ENCODE data around the gene PACRG. TPM values are rescaled to one million over a fixed set of nuclear protein-coding genes. Genes with fewer than 3 reads are reported as not detected.

PACRG gene
- total RNA-seq, 2 donors from 2014 or later, result 1.7 TPM; not detected in 1

GRCh38 chr6:163162874-163163213, 435.1 kb downstream of the PACRG start:
- Histone ChIP-seq H3K4me3 (no peak overlapping the region), H3K36me3 (no peaks in the 10 kb centered on the region), H3K27me3 (no peaks in the 10 kb centered on the region), H3K4me1 (no peaks in the 10 kb centered on the region), H3K9me3 (no peaks in the 10 kb centered on the region), H3K9ac (ENCODE audit: low read depth in 2 of 2, low read length in 2 of 2) (no peak overlapping the region), H3K27ac (no peak overlapping the region)
- no peak for DNase-seq
- TF ChIP-seq CTCF (IDR thresholded peaks at IDR 0.05), result no peak
- intact Hi-C loops (cut with DNase I), result no loop called here

GRCh38 chr6:163164175-163164900, 436.6 kb downstream of the PACRG start:
- H3K27ac ChIP-seq, result no peak overlapping the region
- no peaks in the 10 kb centered on the region for H3K36me3 ChIP-seq
- H3K9me3 ChIP-seq, result no peaks in the 10 kb centered on the region
- H3K4me3 ChIP-seq, result no peak overlapping the region
- intact Hi-C loops (cut with DNase I), result no loop called here
- TF ChIP-seq CTCF (IDR thresholded peaks at IDR 0.05), result no peak
- H3K9ac ChIP-seq (ENCODE audit: low read depth in 2 of 2, low read length in 2 of 2), result no peak overlapping the region
- DNase-seq, result no peak
- H3K27me3 ChIP-seq, result no peaks in the 10 kb centered on the region
- no peaks in the 10 kb centered on the region for H3K4me1 ChIP-seq

GRCh38 chr6:163165155-163165910, 437.6 kb downstream of the PACRG start:
- intact Hi-C loops (cut with DNase I), result no loop called here
- H3K9me3 ChIP-seq, result no peaks in the 10 kb centered on the region
- H3K4me1 ChIP-seq, result no peaks in the 10 kb centered on the region
- H3K27me3 ChIP-seq, result no peaks in the 10 kb centered on the region
- no peak for DNase-seq
- H3K4me3 ChIP-seq, result no peak overlapping the region
- no peaks in the 10 kb centered on the region for H3K36me3 ChIP-seq
- H3K27ac ChIP-seq, result no peak overlapping the region
- H3K9ac ChIP-seq (ENCODE audit: low read depth in 2 of 2, low read length in 2 of 2), result no peak overlapping the region
- no peak for TF ChIP-seq CTCF (IDR thresholded peaks at IDR 0.05)

- no peak for TF ChIP-seq CTCF (IDR thresholded peaks at IDR 0.05)
- intact Hi-C loops (cut with DNase I), result no loop called here
- no peaks in the 10 kb centered on the region for H3K9me3 ChIP-seq
- H3K4me3 ChIP-seq, result no peak overlapping the region
- H3K36me3 ChIP-seq, result no peaks in the 10 kb centered on the region
- no peak overlapping the region for H3K9ac ChIP-seq (ENCODE audit: low read depth in 2 of 2, low read length in 2 of 2)
- no peak for DNase-seq
- no peaks in the 10 kb centered on the region for H3K4me1 ChIP-seq
- H3K27ac ChIP-seq, result no peak overlapping the region
- no peaks in the 10 kb centered on the region for H3K27me3 ChIP-seq
These were observed 438.1 kb downstream of the PACRG start for GRCh38 chr6:163165922-163166321.

GRCh38 chr6:163166507-163166906, 438.7 kb downstream of the PACRG start:
- no peak overlapping the region for H3K4me3 ChIP-seq
- no peak overlapping the region for H3K27ac ChIP-seq
- H3K9me3 ChIP-seq, result no peaks in the 10 kb centered on the region
- no peaks in the 10 kb centered on the region for H3K36me3 ChIP-seq
- H3K4me1 ChIP-seq, result no peaks in the 10 kb centered on the region
- no peak for TF ChIP-seq CTCF (IDR thresholded peaks at IDR 0.05)
- H3K9ac ChIP-seq (ENCODE audit: low read depth in 2 of 2, low read length in 2 of 2), result no peak overlapping the region
- no peaks in the 10 kb centered on the region for H3K27me3 ChIP-seq
- intact Hi-C loops (cut with DNase I), result no loop called here
- DNase-seq, result no peak
